Gastrocnemius medialis (tissue), 4 donors: Measurements from ENCODE around the gene KIT. TPM values are rescaled to one million over a fixed set of nuclear protein-coding genes. Genes with fewer than 3 reads are reported as not detected.
A peak's percentile ranks its signal among the peaks of the same experiment; 100 is the strongest.

Experiments
- ATAC-seq, 2 donors: fragments of 150-250 bp; one replicate each; pipeline ENCODE4 v1.9.1; 2016
- DNase-seq, 2 donors: peaks; one replicate each; pipeline ENCODE4 v3.0.0-alpha.2; 2019
- H3K27ac ChIP-seq, 4 donors: fragments of 200-600 bp; sonication (generic); 1 replicate in 1 of 4; 2 replicates in 3 of 4; pipeline ENCODE4 v1.5.1; 2016 to 2018; ENCODE audit warnings: mild to moderate bottlenecking in 2 of 4, moderate library complexity in 1 of 4
- H3K27me3 ChIP-seq, 3 donors: fragments of 200-600 bp; sonication (generic) in 2 of 3; 1 replicate in 1 of 3; 2 replicates in 2 of 3; pipeline versions ENCODE4 v1.5.1 to v1.6.0; 2016 to 2019; ENCODE audit warnings: mild to moderate bottlenecking in 1 of 3, moderate library complexity in 1 of 3
- H3K36me3 ChIP-seq, 2 donors: fragments of 200-600 bp; sonication (generic) in 1 of 2; one replicate each; pipeline ENCODE4 v1.5.1; 2017 to 2018
- H3K4me1 ChIP-seq, 2 donors: fragments of 200-600 bp; sonication (generic) in 1 of 2; one replicate each; pipeline ENCODE4 v1.5.1; 2016 to 2017; ENCODE audit warnings: mild to moderate bottlenecking in 2 of 2
- H3K4me3 ChIP-seq, 4 donors: fragments of 200-600 bp; sonication (generic) in 3 of 4; 1 replicate in 1 of 4; 2 replicates in 3 of 4; pipeline ENCODE4 v1.5.1; 2016 to 2019; ENCODE audit warnings: mild to moderate bottlenecking in 2 of 4
- H3K9me3 ChIP-seq, 3 donors: fragments of 200-600 bp; sonication (generic) in 2 of 3; 1 replicate in 1 of 3; 2 replicates in 2 of 3; pipeline ENCODE4 v1.5.1; 2016 to 2019
- CTCF ChIP-seq, 5 experiments: fragments of 450-650 bp in 3 of 5; fragments of 200-600 bp in 2 of 5; sonication (generic) in 2 of 5; IDR thresholded peaks in 4 of 5; conservative IDR thresholded peaks in 1 of 5; 1 replicate in 4 of 5; 2 replicates in 1 of 5; pipeline ENCODE4 v1.5.1; 2016 to 2019; ENCODE audit warnings: antibody characterized with exemption in 5 of 5, mild to moderate bottlenecking in 3 of 5, moderate library complexity in 3 of 5
- POLR2A ChIP-seq, 2 donors: fragments of 450-650 bp; IDR thresholded peaks; one replicate each; pipeline ENCODE4 v1.6.1; 2017; ENCODE audit warnings: antibody characterized with exemption in 2 of 2, mild to moderate bottlenecking in 2 of 2, moderate library complexity in 2 of 2
- in situ Hi-C, 4 donors: fragments of 200-750 bp; cut with MboI; loops; one replicate each; pipeline versions ENCODE4 v1.15.0 to v1.8.0; 2017; ENCODE audit warnings: low sequenced_read_pairs in 4 of 4
- intact Hi-C: fragments of 100-400 bp; cut with DNase I; formaldehyde crosslinking; loops from one replicate; pipeline ENCODE4 v1.15.1; 2023; ENCODE audit warnings: low total_unique reads
- total RNA-seq, 4 donors: library from RNA; depleted of rRNA; stranded (reverse); fragments of >200 nt; gene quantifications; one replicate each; pipeline versions ENCODE4 v1.1.0 to v1.2.3, GENCODE V29; 2016

Gene KIT
- total RNA-seq, 4 donors from 2014 or later: 0.62 to 2.9 (median 1.9) TPM

- ATAC-seq: no peak
- H3K27me3 ChIP-seq: no peaks in the 10 kb centered on the region
- no peaks in the 10 kb centered on the region for H3K9me3 ChIP-seq
- intact Hi-C loops (no loop called here), in situ Hi-C loops (no loop called here)
- H3K27ac ChIP-seq: peak overlapping the region; percentile 27 to 63 (median 45)
- no peaks in the 10 kb centered on the region for H3K36me3 ChIP-seq
- DNase-seq: no peak
- TF ChIP-seq POLR2A (IDR thresholded peaks at IDR 0.05): no peak
- TF ChIP-seq CTCF (IDR thresholded peaks at IDR 0.05 in 4 of 5, conservative IDR thresholded peaks at IDR 0.05 in 1 of 5): no peak
- H3K4me1 ChIP-seq: peaks cover 0 to 6% of the 10 kb centered on the region in 2 donors
- H3K4me3 ChIP-seq: no peak overlapping the region
Measured at GRCh38 chr4:54783402-54784110, 125.8 kb downstream of the KIT start.

- TF ChIP-seq POLR2A (IDR thresholded peaks at IDR 0.05): no peak
- TF ChIP-seq CTCF (IDR thresholded peaks at IDR 0.05 in 4 of 5, conservative IDR thresholded peaks at IDR 0.05 in 1 of 5): no peak
- Histone ChIP-seq H3K4me3 (peak overlapping the region in 1 of 4 donors; percentile 4), H3K4me1 (peaks cover 0 to 6% of the 10 kb centered on the region in 2 donors), H3K27me3 (no peaks in the 10 kb centered on the region), H3K27ac (peak overlapping the region; percentile 27 to 63 (median 42)), H3K36me3 (no peaks in the 10 kb centered on the region), H3K9me3 (no peaks in the 10 kb centered on the region)
- peak; percentile 68 to 80 for DNase-seq
- intact Hi-C loops (no loop called here), in situ Hi-C loops (no loop called here)
- ATAC-seq: peak; percentile 84 to 90
Measured at GRCh38 chr4:54784161-54784671, 126.5 kb downstream of the KIT start.
